Ureter (tissue), 1 donor: Measurements from ENCODE around the gene AHCYL2. TPM values are rescaled to one million over a fixed set of nuclear protein-coding genes. Genes with fewer than 3 reads are reported as not detected.
"Not testable (repeated sequence)": the region's sequence is repeated elsewhere in the genome, so short reads cannot be mapped to it uniquely, and the experiment has no call there.

Experiments used
- DNase-seq: peaks from one replicate; pipeline ENCODE4 v3.0.0-alpha.2; 2020; ENCODE audit warnings: low spot score
- total RNA-seq: library from RNA; stranded (reverse); gene quantifications from one replicate; pipeline ENCODE4 v1.2.4, GENCODE V29; 2023
- donor health status: DM: yes; HTN: yes; CAD: no.

The AHCYL2 gene
- total RNA-seq, 1 donor from 2014 or later, result 19.3 TPM

DNA sequence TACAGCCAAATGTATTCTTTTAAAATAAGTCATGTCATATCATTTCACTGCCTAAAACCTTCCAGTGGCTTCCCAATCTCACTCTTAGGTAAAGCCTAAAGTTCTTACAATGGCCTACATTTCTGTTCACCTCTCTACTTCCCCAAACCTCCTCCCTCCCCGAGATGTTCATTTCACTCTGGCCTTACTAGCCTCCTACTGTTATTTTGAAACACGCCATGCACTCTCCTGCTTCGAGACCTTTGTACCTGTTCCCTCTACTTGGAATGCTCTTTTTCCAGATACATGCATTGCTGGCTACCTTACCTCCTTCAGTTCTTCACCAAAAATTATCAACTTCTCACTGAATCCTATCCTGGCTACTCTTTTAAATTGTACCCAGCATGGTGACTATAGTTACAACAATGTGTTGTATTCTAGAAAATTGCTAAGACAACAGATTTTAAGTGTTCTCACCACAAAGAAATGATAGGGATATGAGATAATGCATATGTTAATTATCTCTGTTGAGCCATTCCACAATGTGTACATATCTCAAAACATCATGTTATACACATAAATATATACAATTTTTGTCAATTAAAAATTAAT lies 158.8 kb downstream of the AHCYL2 start:
- no peak for DNase-seq

GRCh38 chr7:129385116-129385515 lies 160.3 kb downstream of the AHCYL2 start:
- DNase-seq, result no peak

DNA sequence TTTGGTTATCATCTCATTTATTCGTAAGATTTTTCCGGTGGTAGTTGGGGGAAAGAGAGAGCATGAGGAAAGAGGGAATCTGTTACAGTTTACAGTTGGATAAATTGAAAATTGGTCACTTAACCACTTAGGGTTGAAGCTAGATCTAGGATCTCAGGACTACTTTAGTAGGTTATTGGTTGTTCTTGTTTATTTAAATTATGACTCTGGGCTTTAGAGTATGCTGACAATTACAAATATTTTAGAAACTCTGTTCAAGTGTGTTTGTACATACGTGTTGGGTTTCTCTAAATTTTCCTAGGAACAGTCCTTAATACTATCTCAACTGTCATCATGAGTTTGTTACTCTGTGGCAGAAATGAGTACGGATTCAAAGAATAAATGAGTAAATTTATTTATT lies 160.8 kb downstream of the AHCYL2 start:
- no peak for DNase-seq

- no peak for DNase-seq
These were observed 161.7 kb downstream of the AHCYL2 start for GRCh38 chr7:129386506-129386905.

DNA sequence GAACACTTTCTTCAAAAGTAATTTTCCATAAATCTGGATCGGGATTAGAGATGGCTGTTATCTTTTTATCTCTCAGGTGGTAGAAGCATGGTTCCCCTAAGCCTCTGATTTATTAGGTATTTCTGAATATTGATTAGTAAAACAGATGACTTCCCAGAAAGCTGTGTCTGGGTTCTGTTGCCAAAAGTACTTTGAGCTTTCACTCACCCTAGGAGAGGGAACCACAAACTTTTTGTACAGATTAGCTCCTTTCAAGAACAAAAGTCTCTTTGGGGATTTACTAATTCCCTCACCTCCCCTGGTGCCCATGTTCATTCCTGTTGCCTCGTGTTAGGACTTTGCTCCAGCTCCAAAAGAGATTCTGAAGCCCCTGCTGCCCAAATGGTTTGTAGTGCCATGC lies 162.7 kb downstream of the AHCYL2 start:
- DNase-seq, result no peak

DNA sequence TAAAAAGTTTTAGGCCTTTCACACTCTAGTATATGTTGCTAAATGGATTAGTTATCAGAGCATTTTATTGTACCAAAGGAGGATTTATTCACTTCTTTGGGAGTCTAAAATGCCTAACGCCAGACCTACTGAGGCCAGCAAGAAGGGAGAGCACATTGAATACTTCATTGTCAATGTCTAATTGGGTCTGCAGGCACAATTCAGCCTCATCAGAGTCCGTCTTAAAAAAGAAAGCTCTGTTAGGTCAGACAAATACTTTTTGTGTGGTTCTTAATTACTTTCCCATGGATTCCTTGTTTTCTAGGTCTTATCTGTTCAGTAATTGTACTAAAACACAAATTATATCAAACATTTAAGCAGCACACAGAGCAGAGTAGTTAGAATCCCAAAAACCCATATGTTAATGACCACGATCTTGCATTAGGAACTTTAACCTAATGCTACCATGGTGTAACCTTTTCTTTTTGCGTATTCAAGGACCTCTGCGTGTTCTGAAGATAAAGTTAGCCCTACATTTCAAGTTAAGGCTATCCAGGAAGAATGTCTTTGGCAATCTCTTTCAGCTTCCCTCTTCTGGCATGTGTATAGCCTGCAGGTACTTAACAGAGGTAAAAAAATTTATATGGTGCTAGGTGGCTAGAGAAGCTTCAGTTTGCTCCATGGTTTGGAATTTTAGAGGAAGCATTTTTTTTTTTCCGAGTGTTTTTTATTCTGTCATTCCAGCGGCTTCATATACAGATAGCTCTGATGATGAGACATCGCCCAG lies 163.7 kb downstream of the AHCYL2 start:
- DNase-seq, result no peak

DNA sequence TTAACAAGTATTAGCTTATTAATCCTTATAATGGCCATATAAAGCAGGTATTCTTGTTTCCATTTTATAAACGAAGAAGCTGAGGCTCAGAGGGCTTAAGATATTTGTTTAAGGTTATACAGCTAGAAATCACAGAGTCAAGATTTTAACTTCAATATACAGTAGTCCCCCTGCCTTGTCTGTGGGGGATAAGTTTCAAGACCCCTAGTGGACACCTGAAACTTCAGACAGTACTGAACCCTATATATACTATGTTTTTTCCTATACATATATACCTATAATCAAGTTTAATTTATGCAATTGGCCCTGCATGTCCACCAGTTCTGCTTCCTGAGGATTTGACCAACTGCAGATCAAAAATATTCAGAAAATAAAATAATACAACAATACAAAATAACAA lies 165.0 kb downstream of the AHCYL2 start:
- no peak for DNase-seq

- no peak for DNase-seq
These were observed 165.5 kb downstream of the AHCYL2 start for GRCh38 chr7:129390314-129390713.

DNA sequence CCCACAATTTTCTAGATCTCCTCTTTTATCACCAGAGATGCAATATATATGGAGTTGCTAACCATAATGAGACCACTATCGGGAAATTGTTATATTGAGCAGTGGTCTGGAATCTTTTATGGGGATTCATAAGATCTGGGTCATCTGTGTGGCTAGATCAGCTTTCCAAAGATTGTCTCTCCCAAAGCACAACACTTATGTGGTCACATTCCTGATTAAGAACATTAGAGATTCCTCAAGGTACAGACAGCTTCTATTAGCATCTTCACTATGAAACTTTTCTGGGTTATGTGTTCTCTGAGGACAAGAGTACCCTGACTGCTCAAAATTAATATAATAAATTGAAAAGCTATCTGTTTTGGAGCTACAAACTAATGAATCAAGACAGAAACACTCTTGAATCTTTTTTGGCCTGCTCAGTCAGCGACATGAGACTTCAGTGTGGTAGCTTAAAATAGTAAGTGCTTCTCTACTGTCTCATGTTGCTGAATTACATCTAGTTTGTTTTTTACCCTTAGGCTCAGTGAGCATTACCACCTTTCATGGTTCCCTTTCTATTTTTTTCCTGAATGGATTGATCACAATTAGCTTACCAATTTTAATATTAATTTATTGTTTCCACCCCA lies 166.8 kb downstream of the AHCYL2 start:
- no peak for DNase-seq

DNA sequence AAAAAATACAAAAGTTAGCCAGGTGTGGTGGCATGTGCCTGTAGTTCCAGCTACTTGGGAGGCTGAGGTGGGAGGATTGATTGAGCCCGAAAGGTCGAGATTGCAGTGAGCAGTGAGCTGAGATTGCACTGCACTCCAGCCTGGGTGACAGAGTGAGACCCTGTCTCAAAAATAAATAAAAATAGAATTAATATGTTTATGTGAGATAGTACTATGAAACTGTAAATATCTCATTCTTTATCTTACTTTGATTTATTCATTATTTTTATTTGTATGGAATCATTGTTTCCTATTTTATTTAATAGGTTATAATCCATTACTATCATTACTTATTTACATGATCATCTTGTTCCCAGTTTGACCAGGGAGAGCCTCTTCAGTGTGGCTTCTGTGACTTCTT lies 168.4 kb downstream of the AHCYL2 start:
- no peak for DNase-seq

DNA sequence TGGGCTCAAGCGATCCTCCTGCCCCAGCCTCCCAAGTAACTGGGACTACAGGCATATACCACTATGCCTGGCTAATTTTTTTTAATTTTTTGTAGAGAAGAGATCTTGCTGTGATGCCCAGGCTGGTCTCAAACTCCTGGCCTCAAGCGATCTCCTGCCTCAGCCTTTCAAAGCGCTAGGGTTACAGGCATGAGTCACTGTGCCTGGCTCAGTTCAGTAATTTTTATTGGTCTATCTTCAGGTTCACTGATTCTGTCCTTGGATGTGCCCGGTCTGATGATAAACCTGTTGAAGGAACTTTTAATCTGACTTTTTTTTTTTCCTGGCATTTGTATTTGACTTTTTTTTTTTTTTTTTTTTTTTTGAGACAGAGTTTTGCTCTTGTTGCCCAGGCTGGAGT lies 169.3 kb downstream of the AHCYL2 start:
- DNase-seq, result no peak

GRCh38 chr7:129394982-129395914 lies 170.4 kb downstream of the AHCYL2 start:
- DNase-seq, result no peak

GRCh38 chr7:129401228-129401966 lies 176.6 kb downstream of the AHCYL2 start:
- no peak for DNase-seq

- no peak for DNase-seq
These were observed 177.4 kb downstream of the AHCYL2 start for GRCh38 chr7:129401967-129402860.

- no peak for DNase-seq
These were observed 180.7 kb downstream of the AHCYL2 start for GRCh38 chr7:129405527-129405926.

DNA sequence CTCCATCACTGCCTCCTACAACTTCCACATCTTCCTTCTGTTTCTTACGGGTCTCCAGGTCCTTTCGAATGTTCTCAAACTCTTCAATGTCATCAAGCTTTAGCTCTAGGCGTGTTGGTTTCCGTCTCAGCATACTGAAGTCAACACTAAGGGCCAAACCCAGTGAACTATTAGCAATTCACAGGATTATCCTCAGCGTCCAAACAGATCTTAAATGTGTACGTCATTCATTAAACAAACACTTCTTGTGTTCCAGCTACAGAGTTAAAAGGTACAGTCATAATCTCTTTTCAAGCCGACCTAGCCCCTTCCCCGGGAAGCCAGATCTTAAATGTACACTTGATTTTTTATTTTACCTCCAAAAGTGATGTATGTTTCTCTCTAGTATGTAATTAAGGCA lies 185.4 kb downstream of the AHCYL2 start:
- DNase-seq, result not testable (repeated sequence)

DNA sequence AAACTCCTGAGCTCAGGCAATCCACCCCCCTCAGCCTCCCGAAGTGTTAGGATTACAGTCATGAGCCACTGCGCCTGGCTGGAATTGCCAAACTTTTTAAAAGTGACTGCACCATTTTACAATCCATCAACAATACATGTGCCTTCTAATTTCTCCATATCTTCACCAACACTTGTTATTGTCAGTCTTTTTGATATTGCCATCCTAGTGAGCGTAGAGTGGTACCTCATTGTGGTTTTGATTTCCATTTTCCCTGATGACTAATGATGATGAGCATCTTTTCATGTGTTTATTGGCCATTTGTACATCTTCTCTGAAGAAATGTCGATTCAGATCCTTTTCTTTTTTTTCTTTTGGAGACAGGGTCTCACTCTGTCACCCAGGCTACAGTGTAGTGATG lies 187.7 kb downstream of the AHCYL2 start:
- DNase-seq, result no peak

DNA sequence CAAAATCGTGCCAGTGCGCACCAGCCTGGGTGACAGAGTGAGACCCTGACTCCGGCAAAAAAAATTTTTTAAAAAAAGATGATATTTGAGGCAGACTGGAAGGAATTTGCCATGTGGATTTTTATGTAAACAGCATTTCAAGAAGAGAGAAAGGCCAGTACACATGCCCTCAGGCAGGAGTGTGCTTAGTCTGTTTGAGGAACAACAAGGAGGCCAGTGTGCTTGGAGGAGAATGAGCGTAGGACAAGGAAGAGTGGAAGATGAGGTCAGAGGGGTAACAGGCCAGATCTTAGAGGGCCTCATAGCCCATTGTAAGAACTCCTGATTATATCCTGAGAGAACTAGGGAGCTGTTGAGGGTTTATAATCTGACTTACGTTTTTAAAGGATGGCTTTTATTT lies 192.2 kb downstream of the AHCYL2 start:
- DNase-seq, result no peak

- no peak for DNase-seq
These were observed 197.0 kb downstream of the AHCYL2 start for GRCh38 chr7:129421717-129422250.

DNA sequence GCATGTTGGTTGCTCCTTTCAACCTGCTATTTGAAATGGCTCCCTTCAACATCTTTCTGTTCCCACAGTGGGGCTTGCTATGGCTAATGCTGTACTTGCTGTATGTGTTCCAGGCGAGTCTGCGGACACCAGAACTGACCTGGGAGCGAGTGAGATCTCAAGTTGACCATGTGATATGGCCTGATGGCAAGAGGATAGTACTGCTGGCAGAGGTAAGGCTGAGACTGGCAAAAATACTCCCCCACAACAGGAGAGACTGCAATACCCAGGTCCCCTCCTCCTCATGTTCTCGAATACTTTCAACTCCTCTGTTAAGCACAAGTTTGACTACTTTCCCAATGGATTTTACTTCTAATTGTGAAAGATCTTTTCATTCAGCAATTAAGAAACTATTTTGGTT lies 197.9 kb downstream of the AHCYL2 start:
- no peak for DNase-seq
